Measurements from ENCODE around the gene BANF1. TPM values are rescaled to one million over a fixed set of nuclear protein-coding genes. Genes with fewer than 3 reads are reported as not detected.
A peak's percentile ranks its signal among the peaks of the same experiment; 100 is the strongest.

BANF1 gene
- total RNA-seq, 6 experiments from 2014 or later, result 30.2 to 96.9 (median 72.0) TPM

GRCh38 chr11:65988791-65989592 lies 13.3 kb upstream of the BANF1 start:
- no peak overlapping the region for H3K27ac ChIP-seq
- intact Hi-C loops (cut with DNase I), result loop anchor here (10.0 kb wide), 1 partner anchor 104 kb away; the partner anchor contains the start of gene FIBP (in 2 of the 2)

GRCh38 chr11:65992056-65992455 lies 10.2 kb upstream of the BANF1 start:
- no peaks in the 10 kb centered on the region for H3K27me3 ChIP-seq
- H3K4me3 ChIP-seq, result no peak overlapping the region
- ATAC-seq, result no peak
- H3K27ac ChIP-seq, result no peak overlapping the region
- DNase-seq, result no peak
- intact Hi-C loops (cut with DNase I), result no loop called here
- no peaks in the 10 kb centered on the region for H3K4me1 ChIP-seq
- no peak for TF ChIP-seq POLR2A (IDR thresholded peaks at IDR 0.05)
- no peak for TF ChIP-seq CTCF (IDR thresholded peaks at IDR 0.05)
- peaks cover 0 to 8% (median 0%) of the 10 kb centered on the region in 4 donors for H3K36me3 ChIP-seq
- no peaks in the 10 kb centered on the region for H3K9me3 ChIP-seq
- 83% methylated on average over 5 of the region's 5 CpGs for WGBS (ENCODE audit: insufficient coverage, low coverage, low lambda C conversion rate, missing lambda C conversion rate)

More at GRCh38 chr11:65988791-65989592, 13.3 kb upstream of the BANF1 start:
- Histone ChIP-seq H3K36me3 (no peaks in the 10 kb centered on the region), H3K9me3 (no peaks in the 10 kb centered on the region), H3K4me1 (no peaks in the 10 kb centered on the region), H3K4me3 (no peak overlapping the region), H3K27me3 (no peaks in the 10 kb centered on the region)
- peak; percentile 89 to 99 (median 94) for TF ChIP-seq CTCF (IDR thresholded peaks at IDR 0.05)
- no peak for TF ChIP-seq POLR2A (IDR thresholded peaks at IDR 0.05)
- peak; percentile 69 to 89 (median 74) for DNase-seq
- peak; percentile 100 for ATAC-seq
- 2% methylated on average over 9 of the region's 10 CpGs for WGBS (ENCODE audit: insufficient coverage, low coverage, low lambda C conversion rate, missing lambda C conversion rate)

GRCh38 chr11:65997286-65997685 lies 5.0 kb upstream of the BANF1 start:
- Histone ChIP-seq H3K4me1 (peaks cover 0 to 11% (median 0%) of the 10 kb centered on the region in 4 donors), H3K9me3 (no peaks in the 10 kb centered on the region), H3K27ac (no peak overlapping the region), H3K36me3 (peaks cover 10 to 41% (median 24%) of the 10 kb centered on the region in 4 donors), H3K4me3 (no peak overlapping the region), H3K27me3 (no peaks in the 10 kb centered on the region)
- ATAC-seq, result no peak
- DNase-seq, result no peak
- intact Hi-C loops (cut with DNase I), result no loop called here
- WGBS (ENCODE audit: insufficient coverage, low coverage, low lambda C conversion rate, missing lambda C conversion rate), result 71% methylated on average over 2 of the region's 2 CpGs
- no peak for TF ChIP-seq POLR2A (IDR thresholded peaks at IDR 0.05)
- TF ChIP-seq CTCF (IDR thresholded peaks at IDR 0.05), result no peak

- peak; percentile 75 to 87 (median 82) for DNase-seq
- intact Hi-C loops (cut with DNase I), result no loop called here
- WGBS (ENCODE audit: insufficient coverage, low coverage, low lambda C conversion rate, missing lambda C conversion rate), result 0% methylated on average over 4 of the region's 40 CpGs
- peak overlapping the region; percentile 94 to 96 (median 94) for H3K27ac ChIP-seq
- peaks cover 10 to 38% (median 23%) of the 10 kb centered on the region in 4 donors for H3K36me3 ChIP-seq
- TF ChIP-seq CTCF (IDR thresholded peaks at IDR 0.05) (peak in 2 of 4 donors; percentile 11 to 35), POLR2A (IDR thresholded peaks at IDR 0.05) (no peak)
- H3K27me3 ChIP-seq, result no peaks in the 10 kb centered on the region
- no peaks in the 10 kb centered on the region for H3K9me3 ChIP-seq
- H3K4me3 ChIP-seq, result peak overlapping the region; percentile 77 to 88 (median 83)
- peaks cover 0 to 11% (median 3%) of the 10 kb centered on the region in 4 donors for H3K4me1 ChIP-seq
- ATAC-seq, result peak; percentile 80 to 91 (median 84)
Measured at GRCh38 chr11:66002648-66003225, 434 bp downstream of the BANF1 start.

Data from right lobe of liver (tissue), 6 donors.